Measurements from ENCODE around the gene ACTN3.

- TF ChIP-seq CTCF (IDR thresholded peaks at IDR 0.05) (no peak), POLR2A (IDR thresholded peaks at IDR 0.05) (no peak)
These were observed 22.4 kb downstream of the ACTN3 start for GRCh38 chr11:66569076-66569475.
